AG04450 (cell line): ENCODE measurements around the gene AZIN2. TPM values are rescaled to one million over a fixed set of nuclear protein-coding genes. Genes with fewer than 3 reads are reported as not detected.
"Not testable (repeated sequence)": the region's sequence is repeated elsewhere in the genome, so short reads cannot be mapped to it uniquely, and the experiment has no call there.

Experiments
- CTCF ChIA-PET: fragments of 300-600, 350-600 bp; formaldehyde crosslinking; extraction: SDS; loops from one replicate; lab custom pipeline; 2022; ENCODE audit warnings: antibody characterized with exemption, inconsistent platforms; lab: Charles Lee
- POLR2A ChIA-PET: fragments of 350-600 bp; formaldehyde crosslinking; extraction: SDS; loops from one replicate; lab custom pipeline; 2021; ENCODE audit warnings: antibody characterized with exemption, inconsistent platforms; lab: Yijun Ruan, JAX
- DNase-seq: peaks from one replicate; pipeline ENCODE4 v3.0.0-alpha.2; 2011; ENCODE audit warnings: low read depth, low spot score
- H3K27ac ChIP-seq: one replicate; pipeline ENCODE4 v1.5.1; 2012; ENCODE audit warnings: low read depth, low read length, control low read depth
- H3K27me3 ChIP-seq: one replicate; pipeline ENCODE4 v1.6.0; 2012; ENCODE audit warnings: low read length; ENCODE audit not compliant: control insufficient read depth, insufficient read depth
- H3K4me3 ChIP-seq: 2 replicates; pipeline ENCODE4 v1.5.1; 2011; ENCODE audit warnings: mild to moderate bottlenecking, low read depth, low read length, control low read depth
- H3K9me3 ChIP-seq: 2 replicates; pipeline ENCODE4 v1.5.1; 2012; ENCODE audit warnings: low read length; ENCODE audit not compliant: control insufficient read depth, insufficient read depth
- CTCF ChIP-seq: IDR thresholded peaks from 2 replicates; pipeline ENCODE4 v1.5.1; 2011; ENCODE audit warnings: low read depth, low read length, control low read depth, inconsistent platforms
- polyA plus RNA-seq: library from polyadenylated mRNA; depleted of rRNA; stranded (reverse); fragments of >200 nt; gene quantifications from 2 replicates; pipeline ENCODE4 v1.2.3, GENCODE V29; 2011

AZIN2 gene
- polyA plus RNA-seq, 1 experiment = 7.0 TPM

DNA sequence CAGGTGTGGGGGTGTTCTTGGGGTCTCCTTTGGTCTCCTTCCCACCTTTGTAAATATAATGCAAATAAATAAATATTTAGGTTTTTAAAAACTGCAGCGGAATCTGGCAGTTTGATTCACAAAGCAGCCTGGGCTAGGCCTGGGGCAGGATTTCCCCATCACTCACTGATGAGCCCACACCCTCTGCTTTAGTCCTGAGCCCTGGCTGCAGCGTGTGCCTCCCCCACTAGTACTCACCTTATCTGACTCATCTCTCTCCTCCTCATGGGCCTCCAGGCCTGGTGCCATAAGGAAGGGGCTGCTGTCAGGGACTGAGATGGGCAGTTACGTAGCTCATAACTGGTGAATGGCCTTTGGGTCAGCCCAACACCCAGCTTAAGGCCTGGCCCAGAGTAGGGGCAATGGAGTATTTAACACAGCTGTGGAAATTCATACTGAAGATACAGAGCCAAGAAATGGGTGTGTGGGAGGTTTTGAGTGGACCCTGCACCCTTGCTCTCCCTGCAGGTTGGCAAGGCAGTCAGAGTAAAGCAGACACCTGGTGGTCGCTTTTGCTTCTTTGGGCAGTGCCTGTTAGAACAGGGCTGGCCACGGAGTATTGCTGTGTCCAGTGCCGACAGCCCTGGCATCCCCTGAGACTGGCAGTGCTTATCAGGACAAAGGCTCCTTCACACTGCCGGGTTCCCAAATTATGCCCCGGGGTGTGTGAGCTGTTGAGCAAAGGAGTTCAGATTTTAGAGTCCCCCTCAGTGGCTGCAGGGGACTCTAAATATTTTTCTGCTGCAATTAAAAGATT lies 39.7 kb downstream of the AZIN2 start:
- Histone ChIP-seq H3K27me3 (no peaks in the 10 kb centered on the region), H3K27ac (no peak overlapping the region), H3K4me3 (no peak overlapping the region), H3K9me3 (no peaks in the 10 kb centered on the region)
- DNase-seq = no peak
- CTCF ChIA-PET = interaction anchor here (0.6 to 1.3 kb wide), 3 partner anchors 25 to 122 kb away, joined by 3 to 5 read pairs (median 3); no protein-coding TSS in a partner anchor
- TF ChIP-seq CTCF = no peak
- POLR2A ChIA-PET = interaction anchor here (1.0 kb wide), 1 partner anchor 61 kb away, joined by 3 read pairs; the partner anchor contains the start of gene TRIM62

DNA sequence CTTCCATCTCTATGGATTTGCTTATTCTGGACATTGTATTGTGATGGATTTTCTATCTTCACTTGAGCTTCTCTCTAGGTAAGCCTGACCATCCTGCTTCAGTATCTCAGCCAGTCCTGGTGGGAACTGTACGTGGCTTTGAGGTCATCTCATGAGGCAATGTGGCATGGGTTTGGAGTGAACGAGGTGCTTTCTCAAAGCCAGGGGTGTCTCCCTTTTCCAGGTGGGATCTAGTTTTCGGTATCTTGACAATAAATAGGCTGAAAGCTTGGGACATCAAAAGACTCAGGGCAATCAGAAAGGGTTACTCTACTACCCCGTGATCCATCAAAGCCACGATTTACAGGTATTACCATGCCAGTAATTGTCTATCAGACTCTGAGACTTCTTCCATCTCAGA lies 40.8 kb downstream of the AZIN2 start:
- no peak overlapping the region for H3K4me3 ChIP-seq
- no peak for TF ChIP-seq CTCF
- DNase-seq = no peak
- ChIA-PET CTCF (interaction anchor here (0.7 kb wide), 1 partner anchor 26 kb away, joined by 3 read pairs; no protein-coding TSS in a partner anchor), POLR2A (interaction anchor here (0.6 kb wide), 1 partner anchor 203 kb away, joined by 3 read pairs; no protein-coding TSS in a partner anchor)
- no peaks in the 10 kb centered on the region for H3K9me3 ChIP-seq
- H3K27ac ChIP-seq = no peak overlapping the region
- H3K27me3 ChIP-seq = no peaks in the 10 kb centered on the region

- ChIA-PET CTCF (interaction anchor here (1.5 kb wide), 1 partner anchor 23 kb away, joined by 4 read pairs; no protein-coding TSS in a partner anchor), POLR2A (interaction anchor here (0.6 kb wide), 2 partner anchors 44 to 204 kb away, joined by 3 to 9 read pairs; no protein-coding TSS in a partner anchor)
- Histone ChIP-seq H3K4me3 (no peak overlapping the region), H3K9me3 (no peaks in the 10 kb centered on the region), H3K27me3 (no peaks in the 10 kb centered on the region), H3K27ac (no peak overlapping the region)
- no peak for DNase-seq
- no peak for TF ChIP-seq CTCF
These were observed 41.7 kb downstream of the AZIN2 start for GRCh38 chr1:33122483-33123178.

- H3K4me3 ChIP-seq = no peak overlapping the region
- CTCF ChIA-PET = interaction anchor here (1.5 kb wide), 1 partner anchor 23 kb away, joined by 4 read pairs; no protein-coding TSS in a partner anchor
- no peak for TF ChIP-seq CTCF
- H3K27me3 ChIP-seq = no peaks in the 10 kb centered on the region
- no peak for DNase-seq
- POLR2A ChIA-PET = no interaction called here
- no peaks in the 10 kb centered on the region for H3K9me3 ChIP-seq
- H3K27ac ChIP-seq = no peak overlapping the region
These were observed 42.3 kb downstream of the AZIN2 start for GRCh38 chr1:33123266-33123665.

DNA sequence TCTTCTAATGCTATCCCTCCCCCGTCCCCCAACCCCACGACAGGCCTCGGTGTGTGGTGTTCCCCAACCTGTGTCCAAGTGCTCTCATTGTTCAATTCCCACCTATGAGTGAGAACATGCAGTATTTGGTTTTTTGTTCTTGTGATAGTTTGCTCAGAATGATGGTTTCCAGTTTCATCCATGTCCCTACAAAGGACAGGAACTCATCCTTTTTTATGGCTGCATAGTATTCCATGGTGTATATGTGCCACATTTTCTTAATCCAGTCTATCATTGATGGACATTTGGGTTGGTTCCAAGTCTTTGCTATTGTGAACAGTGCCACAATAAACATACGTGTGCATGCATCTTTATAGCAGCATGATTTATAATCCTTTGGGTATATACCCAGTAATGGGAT lies 43.7 kb downstream of the AZIN2 start:
- CTCF ChIA-PET, H3K27me3 ChIP-seq, H3K4me3 ChIP-seq, DNase-seq, H3K27ac ChIP-seq, POLR2A ChIA-PET, H3K9me3 ChIP-seq: not testable (repeated sequence)
